Stimulated activated CD4-positive, alpha-beta T cell treated with anti-CD3 and anti-CD28 coated beads, Interleukin-2, amount 100 ng/mL, for 48 hours (primary cell): Measurements from ENCODE around the gene CYTH3.
"Not testable (repeated sequence)": the region's sequence is repeated elsewhere in the genome, so short reads cannot be mapped to it uniquely, and the experiment has no call there.

ENCODE experiments used
- DNase-seq, 2 donors: peaks; one replicate each; pipeline ENCODE4 v3.0.0-alpha.2; 2020

CYTH3 gene

GRCh38 chr7:6227294-6227846 lies 45.1 kb downstream of the CYTH3 start:
- DNase-seq: no peak

DNA sequence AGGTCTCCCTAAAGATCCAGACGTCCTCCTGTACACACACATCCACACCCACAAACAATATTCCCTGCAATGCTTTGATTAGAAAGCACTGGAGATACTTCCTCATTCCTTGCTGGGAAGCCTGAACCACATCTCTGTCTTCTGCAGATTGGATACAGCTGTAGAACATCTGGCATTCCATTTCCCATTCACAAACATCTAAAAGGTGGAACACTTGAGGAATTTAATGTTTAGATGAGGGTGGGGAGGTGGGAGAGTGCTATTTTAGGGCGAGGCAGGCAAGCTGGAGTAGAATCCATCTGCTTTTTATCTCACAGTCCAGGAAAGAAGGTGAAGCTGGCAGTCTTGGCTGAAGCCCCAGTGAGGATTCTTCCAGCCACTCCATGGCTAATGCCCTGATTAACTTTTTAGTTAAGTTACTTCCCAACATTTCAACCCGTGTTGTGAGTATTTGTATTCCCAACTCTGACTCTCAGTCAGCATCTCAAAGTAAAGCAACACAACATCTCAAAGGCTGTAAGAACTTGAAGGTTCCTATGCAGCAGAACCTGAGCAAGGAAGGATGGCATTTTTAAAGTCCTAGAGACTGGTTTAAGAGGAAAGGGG lies 46.1 kb downstream of the CYTH3 start:
- no peak for DNase-seq

GRCh38 chr7:6223411-6223810 lies 49.0 kb downstream of the CYTH3 start:
- DNase-seq: not testable (repeated sequence)

DNA sequence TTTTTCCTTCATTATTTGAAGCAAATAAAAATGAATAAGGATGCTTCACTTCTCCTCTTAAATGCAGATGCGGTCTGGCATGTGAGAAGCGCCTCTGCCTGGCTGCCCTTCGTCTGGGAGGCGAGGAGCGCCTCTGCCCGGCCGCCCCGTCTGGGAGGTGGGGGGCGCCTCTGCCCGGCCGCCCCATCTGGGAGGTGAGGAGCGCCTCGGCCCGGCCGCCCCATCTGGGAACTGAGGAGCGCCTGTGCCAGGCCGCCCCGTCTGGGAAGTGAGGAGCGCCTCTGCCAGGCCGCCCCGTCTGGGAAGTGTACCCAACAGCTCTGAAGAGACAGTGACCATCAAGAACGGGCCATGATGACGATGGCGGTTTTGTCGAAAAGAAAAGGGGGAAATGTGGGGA lies 49.4 kb downstream of the CYTH3 start:
- DNase-seq: not testable (repeated sequence)

GRCh38 chr7:6221340-6222319 lies 50.8 kb downstream of the CYTH3 start:
- peak; percentile 18 to 30 for DNase-seq

DNA sequence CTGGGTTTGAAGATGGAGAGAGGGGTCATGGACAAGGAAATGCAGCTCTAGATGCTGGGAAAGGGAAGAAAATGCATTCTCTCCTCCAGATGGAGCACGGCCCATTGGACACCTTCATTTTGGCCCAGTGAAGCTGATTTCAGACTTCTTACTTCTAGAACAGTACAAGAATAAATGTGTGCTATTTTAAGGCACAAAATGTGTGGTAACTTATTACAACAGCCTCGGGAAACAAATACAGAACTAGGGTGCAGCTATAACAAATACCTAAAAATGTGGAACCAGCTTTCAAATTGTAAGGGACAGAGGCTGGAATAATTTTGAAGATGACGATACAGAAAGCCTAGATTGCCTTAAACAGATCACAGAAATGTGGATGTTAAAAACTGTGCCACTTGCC lies 54.1 kb downstream of the CYTH3 start:
- DNase-seq: no peak

GRCh38 chr7:6212008-6212407 lies 60.4 kb downstream of the CYTH3 start:
- DNase-seq: no peak

GRCh38 chr7:6210621-6211372 lies 61.6 kb downstream of the CYTH3 start:
- DNase-seq: no peak

GRCh38 chr7:6209340-6209739 lies 63.1 kb downstream of the CYTH3 start:
- DNase-seq: no peak

GRCh38 chr7:6208573-6209328 lies 63.7 kb downstream of the CYTH3 start:
- DNase-seq: no peak

DNA sequence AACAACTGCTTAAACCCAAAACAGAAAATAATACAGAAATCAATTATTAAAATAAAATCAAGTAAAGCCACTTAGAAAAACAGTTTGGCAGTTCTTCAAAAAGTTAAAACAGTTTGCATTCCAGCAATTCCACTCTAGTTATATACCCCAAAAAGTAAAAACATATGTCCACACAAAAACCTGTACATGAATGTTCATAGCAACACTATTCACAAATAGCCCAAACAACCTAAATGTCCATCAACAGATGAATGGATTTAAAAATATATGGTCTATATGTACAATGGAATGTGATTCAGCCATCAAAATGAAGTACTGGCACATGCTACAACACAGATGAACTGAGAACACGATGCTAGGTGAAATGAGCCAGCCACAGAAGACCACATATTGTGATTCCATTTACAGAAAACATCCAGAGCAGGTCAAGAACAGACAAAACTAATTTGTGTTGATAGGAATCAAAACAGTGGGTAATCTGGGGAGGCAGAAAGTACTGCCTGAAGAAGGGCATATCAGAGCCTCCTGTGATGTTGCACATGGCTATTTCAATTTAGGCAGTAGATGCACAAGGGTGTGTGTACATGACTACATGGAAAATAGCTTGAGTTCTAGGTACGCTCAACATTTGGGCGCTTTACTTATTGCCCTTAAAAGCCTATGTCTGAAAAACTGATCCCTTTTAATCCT lies 66.3 kb downstream of the CYTH3 start:
- DNase-seq: no peak

DNA sequence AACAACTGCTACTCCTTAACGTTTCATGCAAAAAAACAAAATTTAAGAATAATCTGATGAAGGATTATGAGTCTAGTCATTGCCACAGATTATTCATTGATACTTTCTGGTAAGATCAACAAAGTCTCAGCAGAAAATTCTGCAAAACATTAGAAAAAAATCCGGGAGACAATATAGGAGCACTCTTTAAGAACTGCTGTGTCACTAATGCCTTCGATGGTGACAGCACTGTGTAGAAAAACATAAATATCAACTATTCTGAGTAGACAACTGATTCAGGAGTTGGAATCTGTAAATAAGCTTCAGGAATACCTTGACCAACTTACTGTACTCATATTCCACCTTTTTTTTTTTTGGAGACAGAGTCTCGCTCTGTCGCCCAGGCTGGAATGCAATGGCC lies 69.0 kb downstream of the CYTH3 start:
- DNase-seq: no peak

DNA sequence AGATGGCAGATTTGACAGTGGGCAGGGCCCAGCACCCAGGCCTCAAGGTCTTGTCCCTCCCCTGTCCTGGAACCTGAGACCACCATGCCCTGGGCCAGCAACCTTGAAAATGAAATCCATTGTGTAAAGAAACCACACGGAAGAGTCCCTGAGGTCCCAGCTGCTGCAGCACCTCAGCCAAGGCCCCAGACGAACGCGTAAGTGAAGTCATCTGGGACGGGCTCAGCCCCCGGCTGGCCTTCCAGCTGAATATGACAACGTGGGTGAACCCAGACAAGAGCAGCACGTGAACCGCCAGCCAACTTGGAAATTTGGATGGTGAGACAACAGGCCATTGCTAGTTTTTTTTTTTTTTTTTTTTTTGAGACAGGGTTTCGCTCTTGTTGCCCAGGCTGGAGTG lies 70.3 kb downstream of the CYTH3 start:
- DNase-seq: no peak

- no peak for DNase-seq
Observed at GRCh38 chr7:6200971-6201370, 71.5 kb downstream of the CYTH3 start.

GRCh38 chr7:6198689-6199595 lies 73.5 kb downstream of the CYTH3 start:
- DNase-seq: no peak

GRCh38 chr7:6197801-6198551 lies 74.4 kb downstream of the CYTH3 start:
- no peak for DNase-seq

DNA sequence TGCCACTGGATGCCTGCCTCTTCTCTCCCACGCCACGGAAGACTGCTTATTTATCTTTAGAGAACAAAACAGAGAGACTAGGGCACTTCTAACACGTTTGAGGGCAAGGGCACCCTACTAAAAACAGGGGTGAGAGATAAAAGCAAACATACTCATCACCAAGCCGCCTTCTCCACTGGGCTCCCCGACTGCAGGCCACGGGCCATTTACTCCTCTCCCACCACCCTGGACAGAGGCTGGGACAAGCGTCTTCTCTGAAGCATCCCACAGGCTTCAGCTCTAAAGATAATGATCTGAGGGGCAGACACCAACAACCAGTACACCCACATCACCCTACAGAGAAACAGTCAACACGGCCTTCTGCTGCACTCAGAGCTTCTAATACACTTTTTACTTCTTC lies 78.7 kb downstream of the CYTH3 start:
- DNase-seq: no peak

GRCh38 chr7:6190563-6190962 lies 81.9 kb downstream of the CYTH3 start:
- not testable (repeated sequence) for DNase-seq

GRCh38 chr7:6188389-6188788 lies 84.0 kb downstream of the CYTH3 start:
- no peak for DNase-seq

- DNase-seq: no peak
Observed at GRCh38 chr7:6186577-6186976, 85.8 kb downstream of the CYTH3 start.
